Measurements from ENCODE around the gene OPN3. TPM values are rescaled to one million over a fixed set of nuclear protein-coding genes. Genes with fewer than 3 reads are reported as not detected.

OPN3 gene
- total RNA-seq, 1 donor from 2014 or later = 12.5 TPM

DNA sequence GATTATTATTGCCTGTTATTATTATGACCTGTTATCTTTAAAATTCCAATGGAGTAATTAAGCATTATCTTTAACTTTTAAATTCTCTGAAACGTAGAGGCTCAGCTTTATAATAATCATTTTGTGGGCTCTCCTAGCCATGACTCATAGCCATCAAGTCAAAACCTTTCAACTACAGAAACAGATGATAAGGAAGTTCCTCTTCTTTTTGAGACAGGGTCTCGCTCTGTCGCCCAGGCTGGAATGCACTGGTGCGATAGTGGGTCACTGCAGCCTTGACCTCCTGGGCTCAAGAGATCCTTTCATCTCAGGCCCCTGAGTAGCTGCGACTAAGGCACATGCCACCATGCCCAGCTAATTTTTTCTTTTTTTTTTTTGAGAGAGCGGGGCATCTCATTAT lies 43.5 kb downstream of the OPN3 start:
- TF ChIP-seq, protein P1, sequence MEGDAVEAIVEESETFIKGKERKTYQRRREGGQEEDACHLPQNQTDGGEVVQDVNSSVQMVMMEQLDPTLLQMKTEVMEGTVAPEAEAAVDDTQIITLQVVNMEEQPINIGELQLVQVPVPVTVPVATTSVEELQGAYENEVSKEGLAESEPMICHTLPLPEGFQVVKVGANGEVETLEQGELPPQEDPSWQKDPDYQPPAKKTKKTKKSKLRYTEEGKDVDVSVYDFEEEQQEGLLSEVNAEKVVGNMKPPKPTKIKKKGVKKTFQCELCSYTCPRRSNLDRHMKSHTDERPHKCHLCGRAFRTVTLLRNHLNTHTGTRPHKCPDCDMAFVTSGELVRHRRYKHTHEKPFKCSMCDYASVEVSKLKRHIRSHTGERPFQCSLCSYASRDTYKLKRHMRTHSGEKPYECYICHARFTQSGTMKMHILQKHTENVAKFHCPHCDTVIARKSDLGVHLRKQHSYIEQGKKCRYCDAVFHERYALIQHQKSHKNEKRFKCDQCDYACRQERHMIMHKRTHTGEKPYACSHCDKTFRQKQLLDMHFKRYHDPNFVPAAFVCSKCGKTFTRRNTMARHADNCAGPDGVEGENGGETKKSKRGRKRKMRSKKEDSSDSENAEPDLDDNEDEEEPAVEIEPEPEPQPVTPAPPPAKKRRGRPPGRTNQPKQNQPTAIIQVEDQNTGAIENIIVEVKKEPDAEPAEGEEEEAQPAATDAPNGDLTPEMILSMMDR (IDR thresholded peaks at IDR 0.05; ENCODE audit: partially characterized antibody, unreplicated experiment) = no peak
- no peak overlapping the region for H3K4me3 Mint-ChIP-seq (ENCODE audit: unreplicated experiment)

DNA sequence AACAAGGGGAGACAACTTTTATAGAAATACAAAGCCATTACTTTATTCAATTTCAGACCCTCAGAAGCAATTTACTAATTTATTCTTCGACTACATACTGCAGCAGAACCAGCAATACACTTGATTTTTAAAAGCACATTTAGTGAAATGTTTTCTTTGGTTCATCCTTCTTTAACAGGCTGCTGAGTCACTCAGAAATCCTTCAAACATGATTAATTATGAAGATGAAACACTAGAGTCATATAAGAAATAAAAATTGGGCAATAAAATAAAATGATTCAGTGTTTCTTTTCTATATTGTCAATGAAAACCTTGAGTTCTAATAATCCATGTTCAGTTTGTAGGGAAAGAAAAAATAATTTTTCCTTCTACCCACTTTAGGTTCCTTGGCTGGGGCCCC lies 47.0 kb downstream of the OPN3 start:
- Mint-ChIP-seq H3K4me3 (ENCODE audit: unreplicated experiment) (no peak overlapping the region), H3K4me1 (ENCODE audit: low read depth, unreplicated experiment) (peaks cover 3% of the 10 kb centered on the region), H3K9me3 (ENCODE audit: unreplicated experiment) (no peaks in the 10 kb centered on the region), H3K27me3 (ENCODE audit: unreplicated experiment) (no peaks in the 10 kb centered on the region), H3K36me3 (ENCODE audit: unreplicated experiment) (no peaks in the 10 kb centered on the region), H3K27ac (ENCODE audit: unreplicated experiment) (no peak overlapping the region)
- no peak for DNase-seq
- TF ChIP-seq, protein P1 (IDR thresholded peaks at IDR 0.05; ENCODE audit: partially characterized antibody, unreplicated experiment) = no peak

More for the DNA sequence above, 43.5 kb downstream of the OPN3 start:
- no peak overlapping the region for H3K27ac Mint-ChIP-seq (ENCODE audit: unreplicated experiment)
- H3K36me3 Mint-ChIP-seq (ENCODE audit: unreplicated experiment) = no peaks in the 10 kb centered on the region
- no peaks in the 10 kb centered on the region for H3K27me3 Mint-ChIP-seq (ENCODE audit: unreplicated experiment)
- no peaks in the 10 kb centered on the region for H3K9me3 Mint-ChIP-seq (ENCODE audit: unreplicated experiment)
- DNase-seq = no peak
- peaks cover 4% of the 10 kb centered on the region for H3K4me1 Mint-ChIP-seq (ENCODE audit: low read depth, unreplicated experiment)

DNA sequence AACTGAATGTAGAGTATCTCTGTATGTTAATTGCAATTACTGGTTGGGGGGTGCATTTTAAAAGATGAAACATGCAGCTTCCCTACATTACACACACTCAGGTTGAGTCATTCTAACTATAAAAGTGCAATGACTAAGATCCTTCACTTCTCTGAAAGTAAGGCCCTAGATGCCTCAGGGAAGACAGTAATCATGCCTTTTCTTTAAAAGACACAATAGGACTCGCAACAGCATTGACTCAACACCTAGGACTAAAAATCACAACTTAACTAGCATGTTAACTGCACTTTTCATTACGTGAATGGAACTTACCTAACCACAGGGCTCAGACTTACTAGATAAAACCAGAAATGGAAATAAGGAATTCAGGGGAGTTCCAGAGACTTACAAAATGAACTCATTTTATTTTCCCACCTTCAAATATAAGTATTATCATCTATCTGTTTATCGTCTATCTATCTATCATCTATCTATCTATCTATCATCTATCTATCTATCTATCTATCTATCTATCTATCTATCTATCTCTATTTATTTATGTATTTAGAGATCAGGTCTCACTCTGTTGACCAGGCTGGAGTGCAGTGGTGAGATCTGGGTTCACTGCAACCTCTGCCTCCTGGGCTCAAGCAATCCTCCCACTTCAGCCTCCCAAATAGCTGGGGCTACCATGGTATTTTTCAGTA lies 47.8 kb downstream of the OPN3 start:
- no peaks in the 10 kb centered on the region for H3K27me3 Mint-ChIP-seq (ENCODE audit: unreplicated experiment)
- no peaks in the 10 kb centered on the region for H3K4me1 Mint-ChIP-seq (ENCODE audit: low read depth, unreplicated experiment)
- H3K9me3 Mint-ChIP-seq (ENCODE audit: unreplicated experiment) = no peaks in the 10 kb centered on the region
- TF ChIP-seq, protein P1 (IDR thresholded peaks at IDR 0.05; ENCODE audit: partially characterized antibody, unreplicated experiment) = no peak
- H3K27ac Mint-ChIP-seq (ENCODE audit: unreplicated experiment) = no peak overlapping the region
- DNase-seq = no peak
- no peak overlapping the region for H3K4me3 Mint-ChIP-seq (ENCODE audit: unreplicated experiment)
- H3K36me3 Mint-ChIP-seq (ENCODE audit: unreplicated experiment) = no peaks in the 10 kb centered on the region

DNA sequence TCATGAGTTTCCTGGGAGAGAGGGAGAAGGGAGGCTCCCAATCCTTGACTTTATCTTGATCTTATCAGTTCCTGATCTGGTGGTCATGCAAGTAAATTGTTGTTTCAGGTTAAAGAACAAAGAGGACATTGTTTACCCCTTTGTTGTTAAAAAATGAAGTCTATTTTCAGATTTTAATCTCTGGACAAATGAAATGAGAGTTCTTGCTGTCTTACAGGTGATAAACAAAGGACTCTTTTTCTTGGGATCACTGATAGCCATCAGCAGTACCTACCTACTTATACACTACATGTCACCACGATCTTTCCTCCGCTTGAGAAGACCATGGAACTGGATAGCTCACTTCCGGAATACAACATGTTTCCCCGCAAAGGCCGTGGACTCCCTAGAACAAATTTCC lies 48.4 kb downstream of the OPN3 start:
- H3K4me3 Mint-ChIP-seq (ENCODE audit: unreplicated experiment) = no peak overlapping the region
- TF ChIP-seq, protein P1 (IDR thresholded peaks at IDR 0.05; ENCODE audit: partially characterized antibody, unreplicated experiment) = no peak
- no peaks in the 10 kb centered on the region for H3K9me3 Mint-ChIP-seq (ENCODE audit: unreplicated experiment)
- no peak for DNase-seq
- no peak overlapping the region for H3K27ac Mint-ChIP-seq (ENCODE audit: unreplicated experiment)
- no peaks in the 10 kb centered on the region for H3K4me1 Mint-ChIP-seq (ENCODE audit: low read depth, unreplicated experiment)
- H3K27me3 Mint-ChIP-seq (ENCODE audit: unreplicated experiment) = no peaks in the 10 kb centered on the region
- no peaks in the 10 kb centered on the region for H3K36me3 Mint-ChIP-seq (ENCODE audit: unreplicated experiment)

DNA sequence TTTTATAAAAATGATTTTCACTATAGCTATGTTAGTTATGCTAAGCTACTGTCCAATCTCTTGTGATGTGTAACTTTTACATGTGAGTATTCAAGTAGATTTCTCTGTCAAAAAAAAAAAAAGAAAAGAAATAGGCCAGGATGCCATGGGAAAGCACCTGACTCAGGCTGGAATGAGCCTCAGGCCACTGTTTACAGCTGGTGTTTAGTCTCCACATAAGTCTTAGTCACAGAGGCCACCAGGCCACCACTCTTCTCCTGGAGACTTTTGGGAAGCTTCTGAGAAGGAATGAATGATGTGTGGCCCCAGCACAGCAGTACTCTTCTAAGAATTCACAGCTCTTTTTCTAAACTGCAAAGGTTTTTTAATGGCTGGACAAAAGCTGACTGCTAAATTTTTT lies 48.9 kb downstream of the OPN3 start:
- no peak overlapping the region for H3K4me3 Mint-ChIP-seq (ENCODE audit: unreplicated experiment)
- no peaks in the 10 kb centered on the region for H3K36me3 Mint-ChIP-seq (ENCODE audit: unreplicated experiment)
- DNase-seq = no peak
- TF ChIP-seq, protein P1 (IDR thresholded peaks at IDR 0.05; ENCODE audit: partially characterized antibody, unreplicated experiment) = no peak
- H3K4me1 Mint-ChIP-seq (ENCODE audit: low read depth, unreplicated experiment) = no peaks in the 10 kb centered on the region
- no peak overlapping the region for H3K27ac Mint-ChIP-seq (ENCODE audit: unreplicated experiment)
- no peaks in the 10 kb centered on the region for H3K27me3 Mint-ChIP-seq (ENCODE audit: unreplicated experiment)
- no peaks in the 10 kb centered on the region for H3K9me3 Mint-ChIP-seq (ENCODE audit: unreplicated experiment)
